Lower leg skin (tissue), 4 donors: ENCODE results near the gene CD7. TPM values are rescaled to one million over a fixed set of nuclear protein-coding genes. Genes with fewer than 3 reads are reported as not detected.

Experiments used
- DNase-seq, 2 donors: peaks; one replicate each; pipeline ENCODE4 v3.0.0-alpha.2; 2019; ENCODE audit warnings: low spot score in 2 of 2
- H3K4me3 ChIP-seq: fragments of 200-600 bp; sonication (generic); 2 replicates; pipeline ENCODE4 v1.5.1; 2017; ENCODE audit warnings: mild to moderate bottlenecking, low read depth; ENCODE audit not compliant: poor library complexity, severe bottlenecking
- CTCF ChIP-seq, 3 donors: fragments of 450-650 bp; IDR thresholded peaks; one replicate each; pipeline ENCODE4 v1.5.1; 2016; ENCODE audit warnings: antibody characterized with exemption in 3 of 3, mild to moderate bottlenecking in 3 of 3, moderate library complexity in 2 of 3
- POLR2A ChIP-seq, 2 donors: fragments of 450-650 bp; IDR thresholded peaks; one replicate each; pipeline ENCODE4 v1.6.1; 2016 to 2017; ENCODE audit warnings: antibody characterized with exemption in 2 of 2, mild to moderate bottlenecking in 1 of 2, moderate library complexity in 1 of 2
- WGBS, 2 donors: methylation state at CpG; one replicate each; pipeline ENCODE4 v1.1.5; 2018; 5-methylcytosine and 5-hydroxymethylcytosine counted together
- intact Hi-C: fragments of 100-400 bp; cut with DNase I; formaldehyde crosslinking; loops from one replicate; pipeline ENCODE4 v1.15.0; 2023; ENCODE audit warnings: low total_unique reads
- total RNA-seq, 4 donors: library from RNA; depleted of rRNA; stranded (reverse); fragments of >200 nt; gene quantifications; one replicate each; pipeline ENCODE4 v1.1.0, GENCODE V29; 2016

The CD7 gene
- total RNA-seq, 4 donors from 2014 or later, result 0.45 to 0.99 TPM; not detected in 2

GRCh38 chr17:82321947-82322466 is 4.6 kb upstream of the CD7 start:
- intact Hi-C loops, result no loop called here
- no peak for DNase-seq
- WGBS, 2 donors, result 75 to 81% methylated on average over 20 of the region's 21 CpGs
- H3K4me3 ChIP-seq, result no peak overlapping the region
- TF ChIP-seq POLR2A (IDR thresholded peaks at IDR 0.05) (no peak), CTCF (IDR thresholded peaks at IDR 0.05) (no peak)

- intact Hi-C loops, result no loop called here
- 51 to 57% methylated on average over 45 to 52 of the region's 65 CpGs for WGBS, 2 donors
- H3K4me3 ChIP-seq, result no peak overlapping the region
- DNase-seq, result no peak
- TF ChIP-seq POLR2A (IDR thresholded peaks at IDR 0.05) (no peak), CTCF (IDR thresholded peaks at IDR 0.05) (peak in 1 of 3 donors; percentile 77)
These were observed 3.8 kb upstream of the CD7 start for GRCh38 chr17:82320956-82321927.

- no peak overlapping the region for H3K4me3 ChIP-seq
- TF ChIP-seq POLR2A (IDR thresholded peaks at IDR 0.05) (no peak), CTCF (IDR thresholded peaks at IDR 0.05) (no peak)
- no peak for DNase-seq
- WGBS, 2 donors, result 59 to 63% methylated on average over 26 of the region's 26 CpGs
- intact Hi-C loops, result no loop called here
These were observed 2.9 kb upstream of the CD7 start for GRCh38 chr17:82320140-82320840.

- intact Hi-C loops, result loop anchor here (10.0 kb wide), 1 partner anchor 85 kb away; no protein-coding TSS in a partner anchor
- no peak overlapping the region for H3K4me3 ChIP-seq
- whole genome bisulfite sequencing, 2 donors, result 84 to 88% methylated on average over 33 to 35 of the region's 35 CpGs
- TF ChIP-seq CTCF (IDR thresholded peaks at IDR 0.05), result no peak
- no peak for TF ChIP-seq POLR2A (IDR thresholded peaks at IDR 0.05)
- DNase-seq, result no peak
These were observed 2.2 kb upstream of the CD7 start for GRCh38 chr17:82319619-82320062.

GRCh38 chr17:82318772-82319606 is 1.6 kb upstream of the CD7 start:
- intact Hi-C loops, result loop anchor here (10.0 kb wide), 1 partner anchor 84 kb away; no protein-coding TSS in a partner anchor
- 90 to 93% methylated on average over 76 of the region's 76 CpGs for WGBS, 2 donors
- no peak for DNase-seq
- H3K4me3 ChIP-seq, result no peak overlapping the region
- TF ChIP-seq CTCF (IDR thresholded peaks at IDR 0.05), result no peak
- TF ChIP-seq POLR2A (IDR thresholded peaks at IDR 0.05), result no peak
